GM21447 (cell line): ENCODE measurements around the gene PITPNM3.
"Not testable (repeated sequence)": the region's sequence is repeated elsewhere in the genome, so short reads cannot be mapped to it uniquely, and the experiment has no call there.

Source experiments
- ATAC-seq: cut with Tn5 transposase; IDR thresholded peaks from one replicate; pipeline ENCODE4 v1.9.1; 2021; ENCODE audit not compliant: unreplicated experiment

PITPNM3 gene

DNA sequence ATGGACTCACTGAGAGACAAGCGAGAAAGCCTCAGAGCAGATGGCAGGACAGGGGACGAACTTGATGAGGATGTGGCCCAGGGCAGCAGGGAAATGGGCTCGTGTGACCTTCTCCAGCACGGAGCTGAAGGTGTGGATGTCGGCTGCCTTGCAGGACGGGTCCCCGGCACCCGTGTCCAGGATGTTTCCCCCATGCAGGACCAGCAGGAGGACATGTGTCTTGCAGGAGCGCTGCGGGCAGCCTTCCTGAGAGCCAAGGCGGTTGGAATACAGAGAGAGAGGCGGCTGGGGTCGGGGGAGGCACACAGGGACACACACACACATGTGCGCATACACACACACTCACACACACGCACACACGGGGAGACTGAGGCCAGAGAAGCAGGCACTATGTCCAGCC lies 72.8 kb downstream of the PITPNM3 start:
- ATAC-seq, result no peak

DNA sequence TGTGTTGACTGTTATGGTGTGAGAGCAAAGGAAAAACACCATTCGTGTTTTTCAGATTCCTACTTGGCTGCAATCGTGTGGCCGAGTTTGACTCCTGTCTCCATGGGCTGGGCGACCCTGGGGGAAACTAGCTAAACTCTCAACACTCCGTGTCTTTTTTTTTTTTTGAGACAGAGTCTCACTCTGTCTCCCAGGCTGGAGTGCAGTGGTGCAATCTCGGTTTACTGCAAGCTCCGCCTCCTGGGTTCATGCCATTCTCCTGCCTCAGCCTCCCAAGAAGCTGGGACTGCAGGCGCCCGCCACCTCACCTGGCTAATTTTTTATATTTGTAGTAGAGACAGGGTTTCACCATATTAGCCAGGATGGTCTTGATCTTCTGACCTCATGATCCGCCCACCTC lies 73.6 kb downstream of the PITPNM3 start:
- not testable (repeated sequence) for ATAC-seq

- ATAC-seq, result no peak
Observed at GRCh38 chr17:6482105-6482455, 74.3 kb downstream of the PITPNM3 start.

GRCh38 chr17:6480303-6480675 lies 76.1 kb downstream of the PITPNM3 start:
- ATAC-seq, result no peak

DNA sequence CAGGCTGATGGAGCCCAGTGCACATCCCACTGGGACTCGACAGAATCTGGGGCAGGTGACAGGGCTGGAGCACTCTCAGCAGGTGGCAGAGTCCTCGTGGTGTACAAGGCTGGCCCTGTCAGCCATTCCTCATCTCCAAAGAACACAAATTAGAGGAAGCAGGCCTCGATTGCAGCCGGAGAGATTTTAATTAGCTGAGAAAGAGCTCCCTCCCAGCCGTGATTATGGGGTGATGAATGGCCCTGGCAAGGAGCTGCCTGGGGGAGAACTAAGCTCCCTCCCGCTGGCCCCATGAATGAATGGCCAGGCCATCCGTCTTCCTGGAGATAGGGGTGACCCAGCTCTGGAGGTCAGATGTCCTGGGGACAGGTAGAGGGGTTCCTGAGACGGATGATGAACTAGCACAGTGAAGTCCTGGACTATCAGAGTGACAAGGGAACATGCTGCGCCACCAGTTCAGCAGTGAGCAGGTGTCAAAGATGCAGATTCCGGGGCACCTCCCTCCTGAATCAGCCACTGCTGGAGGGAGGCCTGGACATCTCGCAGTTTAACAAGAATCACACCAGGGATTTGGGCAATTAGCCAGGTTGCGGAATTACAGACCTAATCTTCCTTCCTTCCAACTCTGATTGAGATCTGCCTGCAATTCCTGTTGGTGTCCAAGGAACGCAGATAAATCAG lies 76.6 kb downstream of the PITPNM3 start:
- ATAC-seq, result no peak

- ATAC-seq, result no peak
Observed at GRCh38 chr17:6478486-6478885, 77.9 kb downstream of the PITPNM3 start.

GRCh38 chr17:6477831-6478383 lies 78.4 kb downstream of the PITPNM3 start:
- no peak for ATAC-seq

DNA sequence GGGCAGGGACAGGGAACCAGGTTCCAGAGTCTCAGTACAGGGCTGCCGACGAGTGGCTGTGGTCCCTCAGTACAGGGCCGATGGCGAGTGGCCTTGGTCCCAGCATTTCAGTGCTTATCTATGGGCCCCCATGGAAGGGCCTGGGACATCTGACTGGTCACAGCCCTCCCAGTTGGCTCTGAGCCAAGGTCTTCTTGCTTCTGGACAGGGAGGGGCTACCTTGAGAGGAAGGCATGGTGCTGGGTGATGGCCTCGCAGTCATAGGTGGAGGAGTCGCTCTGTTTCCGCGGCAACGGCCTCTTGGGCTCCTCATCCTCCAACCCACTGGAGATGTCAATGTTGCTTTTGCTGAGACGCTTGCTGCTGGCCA lies 79.6 kb downstream of the PITPNM3 start:
- ATAC-seq, result no peak

DNA sequence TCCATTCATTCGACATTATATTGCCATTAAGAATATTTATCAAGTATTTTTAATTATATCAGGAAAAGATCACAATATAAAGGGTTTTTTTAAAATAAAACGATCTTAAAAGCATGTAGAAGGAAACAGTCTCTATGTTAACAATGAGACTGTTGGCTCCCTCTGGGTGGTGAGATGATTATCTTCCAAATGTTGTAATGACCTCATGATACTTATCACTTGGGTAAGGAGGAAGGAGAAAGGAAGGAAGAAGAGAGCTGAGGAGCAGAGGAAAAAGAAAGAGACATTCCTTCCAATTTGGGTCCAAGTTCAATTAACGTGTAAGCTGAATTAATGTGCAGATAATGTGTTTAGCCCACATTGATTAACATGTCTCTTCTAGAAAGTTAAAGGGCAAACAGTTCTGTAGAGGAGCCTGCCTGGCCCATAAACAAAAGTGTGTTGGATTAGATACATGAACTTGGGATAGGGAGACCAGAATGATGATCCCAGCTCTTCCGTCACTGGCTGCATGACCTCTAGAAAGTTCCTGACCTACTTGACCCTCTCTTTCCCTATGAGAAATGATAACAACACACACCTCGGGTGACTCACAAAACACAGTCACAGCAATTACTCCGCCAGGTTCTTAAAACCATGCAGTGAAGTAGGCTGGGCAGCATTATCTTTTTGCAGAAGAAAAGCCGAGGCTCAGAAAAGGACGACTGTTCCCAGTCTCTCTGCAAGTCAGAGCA lies 80.1 kb downstream of the PITPNM3 start:
- no peak for ATAC-seq

DNA sequence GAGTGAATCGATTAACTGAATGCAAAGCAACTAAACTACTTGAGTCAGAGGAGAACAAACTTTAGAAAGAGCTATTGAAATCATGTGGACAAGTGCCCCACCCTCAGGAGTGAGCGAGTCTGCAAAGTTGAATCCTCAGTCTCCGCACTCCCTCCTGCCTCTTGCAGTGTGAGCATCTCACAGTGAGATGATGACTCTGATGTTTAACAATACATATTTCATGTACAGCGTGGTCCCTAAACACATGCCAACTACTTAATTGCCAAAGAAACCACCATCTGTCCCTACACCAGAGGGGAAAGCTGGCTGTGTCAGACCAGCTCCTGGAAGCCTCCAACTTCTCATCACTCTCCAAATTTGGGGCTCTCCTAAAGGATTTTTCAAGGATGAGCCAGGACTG lies 80.9 kb downstream of the PITPNM3 start:
- ATAC-seq, result no peak

DNA sequence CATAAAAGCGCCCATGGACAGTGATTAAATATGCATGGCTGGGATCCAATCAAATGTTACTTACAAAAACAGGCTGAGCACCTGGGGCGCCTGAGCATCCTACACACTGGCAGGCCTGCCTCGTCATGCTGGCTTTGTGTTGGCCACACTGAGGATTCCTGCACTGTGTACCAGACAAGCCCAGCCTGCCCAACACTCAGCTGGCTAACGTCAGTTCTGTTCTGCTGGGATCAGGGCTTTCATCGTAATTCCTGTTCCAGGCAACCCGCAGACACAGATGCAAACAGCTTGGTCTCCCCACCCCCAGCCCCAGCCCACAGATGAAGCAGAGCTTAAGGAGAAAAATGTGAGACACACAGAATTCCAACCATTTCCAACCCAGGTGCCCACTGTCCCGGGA lies 81.4 kb downstream of the PITPNM3 start:
- ATAC-seq, result no peak

DNA sequence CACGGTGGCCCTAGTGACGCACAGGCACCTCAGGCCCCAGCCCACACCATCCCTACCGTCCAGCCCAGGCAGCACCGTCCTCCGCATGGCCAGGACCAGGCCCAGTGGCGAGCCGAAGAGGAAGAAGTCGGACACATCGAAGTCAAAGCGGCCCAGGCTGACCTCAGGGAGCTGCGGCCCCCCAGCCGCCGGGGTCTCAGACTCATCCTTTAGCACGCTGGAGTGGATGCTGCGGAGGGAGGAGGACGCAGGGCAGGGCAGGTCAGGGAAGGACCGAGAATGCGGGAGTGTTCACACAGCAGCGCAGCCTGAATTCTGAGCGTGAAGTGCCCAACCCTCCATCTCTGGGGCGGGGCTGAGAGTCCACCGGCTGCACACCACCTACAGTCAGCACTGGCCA lies 82.0 kb downstream of the PITPNM3 start:
- ATAC-seq, result no peak

GRCh38 chr17:6473128-6473767 lies 83.1 kb downstream of the PITPNM3 start:
- ATAC-seq, result no peak

GRCh38 chr17:6472517-6472916 lies 83.8 kb downstream of the PITPNM3 start:
- ATAC-seq, result no peak

DNA sequence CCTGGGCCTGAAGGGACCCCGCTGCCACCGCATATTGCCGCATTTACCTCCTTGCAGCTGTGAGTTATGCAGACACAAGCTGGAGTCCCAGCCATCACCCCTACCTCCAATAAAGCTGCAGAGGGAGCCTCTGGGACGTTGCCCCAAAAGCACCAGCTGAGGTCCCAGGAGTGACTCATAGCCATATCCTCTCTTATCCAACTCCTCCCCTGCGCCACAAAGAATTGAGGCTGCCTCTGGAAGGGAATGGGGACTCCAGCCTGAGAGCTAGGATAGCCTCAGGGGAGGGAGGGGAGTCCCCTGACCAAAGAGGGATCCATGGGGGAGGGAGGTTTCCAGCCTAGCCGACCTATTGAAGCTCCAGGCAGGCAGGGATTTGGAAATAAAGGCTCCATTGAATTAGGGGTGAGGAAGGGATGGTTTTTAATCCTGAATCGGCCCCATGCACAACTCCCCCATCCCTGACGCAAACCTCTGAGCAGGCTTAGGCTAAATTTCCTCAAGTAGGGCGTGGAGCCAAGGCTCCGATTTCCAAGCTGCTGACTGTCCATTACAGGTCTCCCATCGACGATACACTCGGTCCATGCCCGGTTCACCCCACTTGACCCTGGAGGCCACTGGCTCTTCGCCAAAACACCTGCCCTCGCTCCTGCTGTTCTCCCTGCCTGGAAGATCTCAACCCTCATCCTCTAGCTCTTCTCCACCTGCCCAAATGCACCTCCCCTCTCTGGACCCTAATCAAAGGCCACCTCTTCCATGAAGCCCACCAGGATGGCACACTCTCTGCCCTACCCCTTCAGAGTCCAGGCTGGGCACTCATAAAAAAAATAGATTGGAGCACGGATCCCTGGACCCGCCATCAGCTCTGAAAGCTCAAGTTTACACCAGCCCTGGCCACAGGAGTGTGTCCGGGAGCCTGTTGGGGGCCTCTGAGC lies 84.6 kb downstream of the PITPNM3 start:
- no peak for ATAC-seq

DNA sequence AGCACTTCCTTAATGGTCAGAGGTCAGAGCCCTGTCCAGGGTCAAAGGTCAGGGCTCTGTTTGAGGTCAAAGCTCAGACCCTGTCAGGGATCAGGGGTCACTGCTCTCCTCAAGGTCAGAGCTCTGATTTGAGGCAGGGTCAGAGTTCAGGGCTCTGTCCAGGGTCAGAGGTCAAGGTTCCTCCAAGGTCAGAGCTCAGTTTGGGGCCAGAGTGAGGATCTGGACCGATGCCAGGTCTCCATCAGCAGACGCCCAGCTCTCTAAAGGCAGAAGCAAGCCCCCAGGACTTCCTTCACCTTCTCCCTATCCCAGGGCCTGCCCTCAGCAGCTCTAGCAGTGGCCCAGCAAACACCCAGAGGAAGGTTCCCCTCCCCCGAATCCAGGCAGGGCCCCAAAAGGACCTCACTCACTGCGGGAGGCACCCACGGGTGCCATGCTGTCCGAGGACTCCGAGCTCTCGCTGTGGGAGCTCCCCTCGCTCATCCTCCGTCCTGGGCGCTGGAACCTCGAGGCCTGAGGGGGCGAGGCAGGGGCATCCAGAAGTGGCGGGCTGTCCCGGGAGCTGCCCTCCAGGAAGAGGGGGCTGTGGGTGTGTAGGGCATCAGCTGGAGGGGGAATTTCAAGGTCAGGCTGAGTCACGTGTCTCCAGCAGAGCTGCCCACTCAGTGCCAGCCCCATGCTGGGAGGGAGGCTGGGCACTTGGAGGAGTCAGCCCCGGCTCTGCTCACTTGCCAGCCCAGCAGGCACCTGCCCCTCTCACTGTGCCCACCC lies 85.4 kb downstream of the PITPNM3 start:
- ATAC-seq, result no peak

GRCh38 chr17:6470146-6470718 lies 86.1 kb downstream of the PITPNM3 start:
- ATAC-seq, result no peak

DNA sequence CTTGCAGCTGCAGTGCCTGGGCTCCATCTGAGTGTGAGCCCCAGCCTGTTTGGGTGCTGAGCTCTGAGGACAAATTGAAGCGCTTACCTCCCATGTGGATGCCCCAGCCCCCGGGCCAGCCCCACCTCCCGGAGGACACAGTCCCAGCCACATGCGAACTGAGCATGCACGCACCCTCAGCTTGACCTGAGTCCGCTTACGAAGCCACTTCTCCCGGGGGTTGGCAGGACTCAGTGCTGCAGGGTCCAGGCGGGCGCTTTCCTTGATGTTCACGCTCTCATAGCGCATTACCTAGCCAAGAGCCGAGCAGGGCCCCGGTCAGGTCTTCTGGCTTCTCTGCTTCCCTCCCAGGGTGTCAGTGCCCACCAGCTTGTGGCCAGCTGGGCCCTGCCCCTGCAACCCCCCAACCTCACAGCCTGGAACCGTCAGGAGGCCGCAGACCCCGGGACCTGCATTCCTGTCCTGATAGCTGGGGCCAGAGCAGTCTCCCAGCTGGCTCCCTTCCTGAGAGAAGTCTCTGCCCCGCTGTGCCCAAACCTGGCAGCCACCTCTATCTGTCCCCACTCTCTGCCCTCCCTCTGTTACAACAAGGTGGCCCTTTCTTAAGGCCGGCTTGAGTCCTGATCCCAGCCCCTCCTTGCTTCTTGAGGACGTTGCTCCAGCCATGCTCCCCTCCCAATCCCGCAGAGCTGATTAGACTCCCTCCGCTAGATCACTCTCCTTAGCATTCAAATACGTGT lies 88.1 kb downstream of the PITPNM3 start:
- no peak for ATAC-seq

DNA sequence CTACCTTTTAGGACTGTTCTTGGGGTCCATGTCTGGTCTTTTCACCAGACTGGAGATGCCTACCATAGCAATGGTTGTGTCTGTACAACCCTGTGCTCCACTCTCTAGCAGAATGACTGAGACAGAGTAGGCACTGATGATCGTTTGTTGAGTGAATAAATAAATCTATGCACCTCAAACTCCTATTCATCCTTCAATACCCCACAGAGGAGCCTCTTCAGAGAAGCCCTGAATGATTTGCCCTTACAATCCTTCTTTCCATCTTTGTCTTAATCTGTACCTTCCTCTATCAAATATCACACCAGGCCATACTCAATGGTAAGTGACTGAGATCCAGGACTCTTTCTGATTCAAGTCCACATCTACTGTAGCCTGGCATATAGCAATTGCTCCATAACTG lies 88.8 kb downstream of the PITPNM3 start:
- no peak for ATAC-seq
